Mammary epithelial cell (primary cell): ENCODE measurements around the gene HSPBAP1.

Source experiments
- CTCF ChIP-seq, 2 donors: IDR thresholded peaks in 1 of 2; conservative IDR thresholded peaks in 1 of 2; 2 replicates each; pipeline ENCODE4 v1.5.1; 2011 to 2012; ENCODE audit warnings: inconsistent platforms in 2 of 2, low read length in 2 of 2, mild to moderate bottlenecking in 2 of 2, control low read depth in 1 of 2, low read depth in 1 of 2; ENCODE audit not compliant: insufficient read depth in 1 of 2; ENCODE audit errors: extremely low read depth in 1 of 2
- EZH2 ChIP-seq: IDR thresholded peaks from 2 replicates; pipeline ENCODE4 v1.6.1; 2012; ENCODE audit warnings: low read length, inconsistent platforms, borderline replicate concordance

GRCh38 chr3:122697952-122698620 is 95.5 kb downstream of the HSPBAP1 start:
- TF ChIP-seq CTCF (conservative IDR thresholded peaks at IDR 0.05 in 1 of 2, IDR thresholded peaks at IDR 0.05 in 1 of 2; ENCODE audit: extremely low read depth in 1 of 2, insufficient read depth in 1 of 2, low read depth in 1 of 2, low read length in 2 of 2) (no peak), EZH2 (no peak)
